ENCODE measurements around the gene HAPLN3.

The HAPLN3 gene

DNA sequence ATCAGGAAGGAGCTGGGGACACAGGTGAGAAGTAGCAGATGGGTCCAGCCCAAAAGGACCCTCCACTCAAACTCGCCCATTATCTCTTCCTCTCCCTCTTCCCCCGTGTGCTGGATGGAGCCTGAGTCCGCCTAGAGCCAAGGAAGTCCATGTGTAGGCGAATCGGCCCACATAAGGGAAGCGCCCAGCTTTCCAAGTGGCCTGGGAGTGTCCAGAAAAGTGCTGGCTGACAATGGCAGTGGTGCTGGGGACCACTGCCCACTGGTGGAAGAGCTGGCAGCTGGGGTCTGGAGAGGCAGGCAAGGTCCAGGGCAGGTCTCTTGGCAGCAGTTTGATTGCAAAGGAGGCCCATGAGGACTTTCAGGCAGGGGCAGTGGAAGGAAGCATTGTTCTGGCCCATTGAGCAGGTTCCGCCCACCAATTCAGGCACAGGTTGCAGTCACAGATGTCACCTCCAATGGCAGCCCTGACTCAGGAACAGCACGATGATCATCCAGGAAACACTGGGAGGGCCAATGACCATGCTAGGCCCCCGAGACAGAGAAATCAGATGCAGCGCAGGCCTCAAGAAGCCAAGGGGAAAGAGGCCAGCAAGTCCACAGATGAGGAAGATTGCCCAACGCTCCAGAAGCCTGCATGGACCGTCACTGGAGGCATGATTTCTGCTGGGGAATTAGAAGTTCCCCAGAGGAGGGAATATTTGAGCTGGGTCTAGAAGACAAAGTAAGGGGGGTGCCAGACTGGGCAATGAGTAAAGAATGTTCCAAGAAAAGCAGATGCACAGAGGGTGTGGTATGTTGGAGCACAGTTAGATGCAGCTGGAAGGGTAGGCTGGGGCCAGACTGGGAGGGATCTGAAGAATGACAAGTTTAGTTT, 14.8 kb upstream of the HAPLN3 start:
- DNase-seq: no peak

DNA sequence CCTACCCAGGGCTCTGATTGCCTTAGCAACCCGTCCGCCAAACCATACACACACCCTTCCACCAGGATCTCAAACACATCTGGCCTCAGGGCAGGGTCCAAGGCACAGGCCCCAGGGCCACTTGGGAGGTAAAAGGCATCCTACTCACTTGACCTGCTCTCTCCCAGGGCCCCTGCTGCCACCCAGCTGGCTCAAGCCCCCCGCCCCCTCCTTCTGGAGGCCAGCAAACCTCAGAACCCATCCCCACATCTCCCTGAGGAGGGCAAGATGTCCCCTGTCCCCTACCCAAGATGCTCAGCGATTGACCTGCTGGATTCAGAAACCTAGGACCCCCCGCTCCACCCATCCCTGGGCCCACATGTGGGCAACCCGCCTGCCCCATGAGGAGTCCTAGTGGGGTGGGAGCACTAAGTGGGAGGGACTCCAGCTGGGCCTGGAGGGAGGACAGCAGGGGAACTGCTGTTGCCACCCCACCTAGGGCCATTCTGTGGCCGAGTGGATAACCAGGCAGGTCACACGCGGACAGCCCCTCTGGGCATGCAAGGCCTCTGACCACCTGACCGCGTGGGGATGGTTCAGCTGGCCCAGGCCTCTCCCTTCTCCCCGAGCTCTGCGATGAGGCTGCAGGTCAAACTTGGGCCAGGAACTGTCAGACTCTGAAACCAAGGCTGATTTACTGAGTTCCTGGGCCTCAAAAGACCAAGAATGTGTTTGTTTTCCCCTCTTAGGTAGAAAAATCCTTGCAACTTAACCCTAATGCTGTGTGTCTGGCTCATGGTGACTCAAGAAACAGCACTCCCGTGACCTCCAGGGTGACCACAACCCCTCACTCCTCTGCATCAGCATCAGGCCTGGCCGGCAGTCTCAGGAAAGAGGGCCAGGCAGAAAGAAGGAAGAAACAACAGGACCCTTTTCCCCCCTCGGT, 13.6 kb upstream of the HAPLN3 start:
- DNase-seq: no peak

DNA sequence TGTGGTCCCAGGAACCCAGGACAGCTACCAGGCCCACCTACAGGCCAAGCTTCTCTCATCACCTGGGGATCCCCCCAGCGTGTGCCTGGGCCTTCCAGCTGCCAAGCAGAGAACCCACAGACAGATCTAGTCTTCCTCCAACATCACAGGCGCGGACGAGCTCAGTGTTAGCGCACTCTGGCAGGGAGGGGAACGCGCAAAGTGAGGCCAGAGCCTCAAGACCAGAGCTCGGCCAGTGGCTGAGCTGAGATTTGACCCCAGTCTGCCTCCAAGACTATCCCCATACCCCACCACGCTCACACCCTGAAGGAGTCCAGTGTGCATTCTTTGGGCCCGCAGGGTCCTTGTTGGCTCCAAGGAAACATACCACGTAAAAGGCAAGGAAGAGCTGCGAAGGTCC, 12.8 kb upstream of the HAPLN3 start:
- DNase-seq: no peak

DNA sequence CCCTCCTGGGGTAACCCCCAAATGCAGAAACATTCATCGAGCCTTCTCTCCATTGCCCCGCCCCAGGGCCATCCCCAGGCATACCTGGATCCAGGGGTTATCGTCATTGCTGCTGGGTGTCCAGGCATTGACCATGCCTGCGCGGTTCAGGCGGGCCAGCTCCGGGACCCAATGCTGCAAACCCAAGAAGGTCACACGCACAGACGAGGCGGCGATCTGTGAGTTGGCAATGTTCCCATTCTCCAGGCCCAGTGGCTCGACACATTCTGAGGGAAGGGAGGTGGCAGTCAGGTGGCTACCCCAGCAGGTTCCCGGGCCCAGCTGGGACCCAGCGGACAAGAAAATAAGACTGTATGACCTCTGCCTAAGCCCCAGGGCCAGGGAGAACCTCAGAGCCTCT, 11.8 kb upstream of the HAPLN3 start:
- no peak for DNase-seq

DNA sequence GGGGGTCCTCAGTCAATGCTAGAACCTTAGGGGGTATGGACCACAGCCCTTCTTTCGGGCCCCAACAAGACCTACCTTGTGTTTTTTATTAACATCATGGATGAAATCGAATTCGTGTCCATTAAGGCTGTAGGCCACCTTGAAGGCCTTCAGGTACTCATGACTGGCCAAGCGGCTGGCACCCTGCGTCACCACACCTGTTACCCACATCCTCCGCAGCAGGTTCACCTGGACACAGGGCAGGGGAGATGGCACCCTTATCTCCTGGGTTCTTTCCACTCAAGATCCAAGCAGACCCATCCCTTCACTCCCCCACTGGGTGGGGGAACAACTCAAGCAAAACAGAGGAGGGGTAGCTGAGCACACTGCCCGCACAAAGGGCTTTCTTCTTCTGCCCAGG, 11.2 kb upstream of the HAPLN3 start:
- DNase-seq: no peak

DNA sequence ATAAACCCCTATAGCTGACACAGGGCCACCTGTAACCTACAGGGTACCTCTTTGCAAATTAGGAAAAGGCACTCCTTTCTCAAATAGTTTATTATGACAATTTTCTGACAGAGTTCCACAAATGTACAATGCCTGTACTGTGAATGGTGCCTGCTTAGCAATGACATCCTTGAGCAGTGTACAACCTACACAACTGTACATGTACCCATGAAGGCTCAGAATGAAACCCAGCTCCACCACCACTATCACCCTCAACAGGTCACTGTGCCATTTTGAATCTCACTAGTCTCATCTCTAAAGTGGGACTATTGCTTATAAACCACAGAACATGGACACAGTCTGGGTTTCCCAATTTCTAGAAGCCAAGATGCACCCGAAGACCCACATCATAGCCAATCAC, 10.8 kb upstream of the HAPLN3 start:
- no peak for DNase-seq

DNA sequence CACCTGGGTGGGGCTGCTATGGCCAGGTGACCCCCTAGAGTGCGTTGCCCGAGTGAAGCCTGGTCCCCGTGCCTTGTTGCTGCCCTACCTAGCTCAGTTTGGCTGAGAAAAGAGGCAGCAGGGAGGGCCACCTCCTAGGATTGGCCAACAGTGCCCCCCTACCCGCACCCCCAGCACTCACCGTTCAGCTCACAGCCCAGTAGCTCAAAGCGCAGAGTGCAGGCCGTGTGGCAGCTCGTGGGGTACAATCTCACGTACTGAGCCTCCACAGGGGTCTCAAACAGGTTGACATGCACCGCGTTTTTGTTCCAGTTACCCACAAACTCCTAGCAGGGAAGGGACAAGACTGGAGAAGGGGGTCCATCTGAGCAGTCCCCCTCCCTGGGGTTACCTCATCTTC, 10.2 kb upstream of the HAPLN3 start:
- DNase-seq: no peak

DNA sequence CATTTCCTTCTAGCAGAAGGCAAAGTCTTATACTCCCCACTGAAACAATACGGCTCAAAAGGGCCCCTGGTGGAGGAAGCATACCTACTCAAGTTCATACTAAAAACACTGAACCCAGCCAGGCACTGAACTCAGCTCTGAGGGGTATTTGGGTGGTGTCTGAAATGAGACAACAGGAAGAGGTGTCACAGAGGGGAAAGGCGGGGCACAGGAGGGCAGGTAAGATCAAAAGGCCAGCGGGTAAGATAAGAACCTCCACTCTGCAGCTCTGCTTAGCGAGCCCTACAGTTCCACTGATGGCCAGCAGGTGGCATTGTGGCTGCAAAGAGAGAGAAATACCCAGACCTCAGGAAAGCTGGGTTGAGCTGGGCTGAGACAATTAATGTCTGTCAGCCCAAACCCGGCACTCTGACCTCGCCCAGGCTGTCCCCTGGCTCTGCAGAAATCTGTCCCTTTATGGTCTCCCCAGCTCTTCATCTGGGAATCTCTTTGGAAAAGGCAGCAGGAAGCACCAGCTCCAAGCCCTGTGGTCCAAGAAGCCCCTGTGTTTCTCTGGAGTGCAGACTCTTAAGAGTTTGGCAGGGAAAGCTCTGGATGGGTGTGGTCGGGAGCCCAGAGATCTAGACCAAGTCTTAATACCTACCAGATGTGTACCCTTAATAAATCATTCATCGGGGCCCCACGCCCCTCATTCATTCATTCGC, 9.4 kb upstream of the HAPLN3 start:
- DNase-seq: peak; percentile 71 to 92 (median 88)

DNA sequence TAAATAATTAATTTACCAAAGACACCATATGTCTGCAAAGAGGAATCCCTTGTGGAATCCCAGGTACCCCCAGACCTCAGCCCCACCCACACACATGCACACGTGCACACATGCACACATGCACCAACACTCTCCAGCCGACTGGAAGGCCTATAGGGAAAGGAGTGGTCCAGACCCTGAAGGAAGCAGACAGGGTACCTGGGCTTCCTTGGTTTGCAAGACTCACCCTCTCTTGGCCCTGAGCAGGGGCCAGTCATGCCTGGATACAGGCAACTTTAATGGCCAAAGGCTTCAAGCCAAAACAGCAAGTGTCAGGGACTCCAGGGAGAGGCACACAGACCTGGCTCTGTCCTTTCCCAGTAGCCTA, 8.9 kb upstream of the HAPLN3 start:
- DNase-seq: no peak

DNA sequence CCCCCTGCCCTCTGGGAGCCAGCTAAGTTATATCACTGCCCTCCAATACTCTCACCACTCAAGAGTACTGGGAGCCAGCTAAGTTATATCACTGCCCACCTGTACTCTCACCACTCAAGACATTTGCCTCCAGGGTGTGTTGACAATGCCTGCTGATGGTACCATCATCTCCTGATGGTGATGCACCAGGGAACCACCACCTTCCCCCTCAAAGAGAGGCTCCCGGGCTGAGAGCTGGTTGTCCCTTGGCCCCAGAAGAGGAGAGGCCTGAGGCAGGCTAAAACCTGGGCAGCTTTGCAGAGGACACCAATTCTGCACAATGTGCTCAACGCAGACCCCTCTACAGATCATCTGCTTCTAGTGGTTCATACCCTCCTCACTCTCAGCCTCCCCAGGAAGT, 7.5 kb upstream of the HAPLN3 start:
- DNase-seq: no peak

DNA sequence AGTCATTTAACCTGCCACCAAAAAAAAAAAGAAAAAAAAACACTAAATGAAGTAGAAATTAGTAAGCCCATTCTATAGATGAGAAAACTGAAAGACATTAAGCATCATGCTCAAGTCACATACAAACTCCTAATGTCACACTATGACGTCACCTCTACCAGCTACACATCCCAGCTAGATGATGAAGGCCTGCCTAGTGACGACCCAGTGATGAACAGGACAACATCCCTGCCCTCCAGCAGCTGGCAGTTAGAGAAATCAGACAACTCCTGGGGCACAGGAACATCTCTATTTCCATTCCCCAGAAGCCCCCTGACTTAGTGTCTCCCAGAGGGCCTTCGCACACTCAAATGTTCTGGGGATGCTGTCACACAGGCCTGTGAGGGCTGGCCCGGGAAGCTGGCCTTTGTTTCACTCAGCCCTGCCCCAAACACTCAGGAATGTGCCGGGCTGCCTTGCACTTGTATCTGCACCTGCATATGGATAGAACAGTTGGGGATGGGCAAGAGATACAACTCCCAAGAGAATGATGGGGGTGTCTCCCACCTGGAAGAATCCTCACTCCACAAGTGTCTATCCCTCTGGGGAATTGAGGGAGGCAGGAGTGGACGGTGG, 7.0 kb upstream of the HAPLN3 start:
- no peak for DNase-seq

DNA sequence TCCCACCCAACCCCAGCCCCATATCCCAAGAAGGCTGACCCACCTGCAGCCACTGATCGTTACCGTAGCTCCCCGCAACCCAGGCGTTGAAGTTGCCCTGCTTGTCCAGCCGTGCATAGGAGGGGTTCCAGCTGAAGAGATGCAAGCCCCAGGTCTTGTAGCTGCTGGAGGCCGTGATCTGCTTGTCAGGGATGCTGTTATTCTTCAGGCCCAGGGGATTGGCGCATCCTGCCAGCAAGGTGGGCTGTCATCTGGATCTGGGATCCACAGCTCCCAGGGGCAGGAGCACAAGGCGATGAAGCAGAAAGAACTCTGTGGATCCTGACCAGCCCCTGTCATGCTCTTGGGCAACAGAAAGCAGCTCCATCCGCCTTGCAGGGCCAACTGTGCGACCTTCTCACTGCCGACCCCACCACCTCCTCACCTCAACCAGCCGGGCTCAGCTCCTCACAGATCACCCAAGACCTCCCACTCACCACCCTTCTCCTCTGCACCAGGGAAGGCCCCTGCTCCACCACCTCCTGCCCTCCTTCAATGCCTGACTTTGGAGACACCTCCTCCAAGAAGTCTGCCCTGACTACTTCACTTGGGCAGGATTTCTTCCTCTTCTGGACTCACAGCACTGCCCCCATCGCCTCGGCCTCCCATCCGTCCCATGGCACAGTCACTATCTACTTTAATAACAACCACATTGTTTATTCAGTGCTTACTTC, 6.3 kb upstream of the HAPLN3 start:
- no peak for DNase-seq

DNA sequence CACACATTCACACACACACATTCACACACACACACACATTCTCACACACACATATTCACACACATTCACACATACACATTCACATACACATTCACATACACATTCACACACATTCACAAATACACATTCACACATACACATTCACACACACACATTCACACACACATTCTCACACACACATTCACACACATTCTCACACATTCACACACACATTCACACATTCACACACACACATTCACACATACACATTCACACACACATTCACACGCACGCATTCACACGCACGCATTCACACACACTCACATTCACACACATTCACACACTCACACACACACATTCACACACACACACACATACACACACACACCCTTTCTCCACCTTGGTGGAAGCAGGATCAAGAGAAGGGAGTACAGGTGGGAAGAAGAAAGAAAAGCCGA, 5.7 kb upstream of the HAPLN3 start:
- DNase-seq: no peak

DNA sequence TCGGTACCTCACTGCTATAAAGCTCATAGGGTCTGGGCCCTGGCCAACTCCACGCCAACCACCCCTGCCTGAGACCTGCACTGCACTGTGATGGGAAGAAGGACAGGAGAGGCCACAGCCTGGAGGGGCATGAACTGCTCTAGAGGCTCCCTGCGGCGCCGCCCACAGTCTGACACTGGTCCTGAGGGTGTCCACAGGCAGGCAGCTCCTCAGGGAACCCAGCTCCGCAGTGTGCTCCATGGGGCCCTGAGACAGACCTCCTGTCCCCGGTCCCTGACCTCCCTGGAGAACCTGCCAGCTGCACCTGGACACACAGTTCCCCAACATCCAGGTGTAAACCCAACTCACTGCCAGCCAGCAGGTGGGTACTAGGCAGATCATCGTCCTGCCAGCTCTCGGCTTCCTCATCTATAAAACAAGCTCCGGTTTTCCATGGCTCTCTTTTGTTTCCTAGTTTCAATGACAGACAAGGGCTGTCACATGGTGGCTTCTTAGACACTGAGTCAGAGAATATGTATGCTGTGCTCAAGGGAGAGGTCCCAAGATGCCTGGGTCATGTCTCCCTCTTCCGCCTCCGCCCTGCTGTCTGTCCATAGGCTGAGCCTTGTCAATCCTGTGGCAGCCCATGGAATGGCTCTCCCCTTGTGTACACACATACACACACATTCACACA, 5.1 kb upstream of the HAPLN3 start:
- no peak for DNase-seq

DNA sequence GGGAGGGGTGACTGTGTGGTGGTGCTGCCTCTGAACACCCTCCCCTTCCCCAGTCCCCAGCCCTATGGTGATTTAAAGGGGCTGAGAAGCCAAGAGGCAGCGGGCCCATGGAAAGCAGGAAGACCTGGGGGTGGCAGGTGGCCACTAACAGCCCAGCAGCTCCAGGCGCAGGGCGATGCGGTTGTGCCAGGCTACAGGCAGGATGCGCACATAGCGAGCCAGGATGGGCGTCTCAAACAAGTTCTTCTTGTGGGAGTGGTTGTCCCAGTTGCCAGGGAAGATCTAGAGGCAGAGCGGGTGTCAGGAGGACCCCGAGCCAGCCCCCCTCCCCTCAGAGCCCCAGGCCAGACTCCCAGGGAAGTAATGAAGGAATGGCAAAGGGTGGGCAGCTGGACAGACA, 3.9 kb upstream of the HAPLN3 start:
- no peak for DNase-seq

DNA sequence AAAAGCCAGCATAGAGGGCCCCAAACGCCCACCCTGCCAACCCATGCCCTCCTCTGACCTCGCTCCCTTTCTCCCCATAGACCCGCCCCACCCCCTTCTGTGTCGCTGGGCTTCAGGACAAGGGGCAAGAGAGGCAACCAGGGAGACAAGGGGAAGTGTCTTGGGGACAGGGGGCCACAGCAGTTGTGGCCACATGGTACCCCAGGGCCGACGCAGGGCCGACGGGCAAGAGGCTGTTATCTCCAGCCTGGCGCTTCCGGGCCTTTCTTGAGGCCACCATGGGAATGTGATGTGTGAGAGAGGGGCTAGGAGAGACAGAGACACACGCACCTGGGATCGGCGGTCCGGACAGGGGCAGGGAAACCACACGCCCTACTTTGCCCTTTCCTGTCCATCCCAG, 3.4 kb upstream of the HAPLN3 start:
- no peak for DNase-seq

DNA sequence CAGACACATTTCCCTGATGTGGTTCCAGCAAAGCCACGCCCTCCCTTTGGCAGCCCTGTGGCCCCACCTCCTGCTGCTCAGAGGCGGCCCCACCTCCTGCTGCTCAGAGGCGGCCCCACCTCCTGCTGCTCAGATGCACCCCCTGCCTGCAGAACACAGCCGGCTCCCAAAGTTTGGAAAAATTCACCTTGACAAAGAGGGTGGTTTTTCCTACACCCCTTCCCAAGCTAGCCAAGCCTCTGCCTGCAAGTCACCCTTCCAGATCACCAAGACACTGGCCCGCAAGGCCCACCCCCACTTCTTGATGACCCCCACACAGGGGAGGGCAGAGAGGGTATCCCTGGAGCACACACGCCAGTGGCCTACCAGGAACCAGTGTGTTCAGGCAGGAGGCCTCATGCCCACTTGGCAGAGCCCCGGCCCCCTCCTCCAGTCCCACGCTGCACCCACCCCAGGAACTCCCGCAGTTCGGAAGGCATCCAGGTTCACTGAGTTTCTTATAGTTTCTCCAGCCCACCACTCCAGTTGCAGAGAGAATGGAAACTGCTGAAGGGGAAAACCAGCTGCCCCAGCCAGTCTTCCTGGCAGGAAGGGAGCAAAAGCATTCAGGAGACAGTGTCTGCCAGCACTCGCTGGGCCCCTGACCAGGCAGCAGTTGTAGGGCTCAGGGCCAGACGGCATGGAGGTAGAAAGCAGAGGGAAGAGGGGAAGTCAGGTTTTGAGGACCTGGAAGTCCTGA, 2.3 kb upstream of the HAPLN3 start:
- DNase-seq: peak; percentile 19 to 72 (median 48)

DNA sequence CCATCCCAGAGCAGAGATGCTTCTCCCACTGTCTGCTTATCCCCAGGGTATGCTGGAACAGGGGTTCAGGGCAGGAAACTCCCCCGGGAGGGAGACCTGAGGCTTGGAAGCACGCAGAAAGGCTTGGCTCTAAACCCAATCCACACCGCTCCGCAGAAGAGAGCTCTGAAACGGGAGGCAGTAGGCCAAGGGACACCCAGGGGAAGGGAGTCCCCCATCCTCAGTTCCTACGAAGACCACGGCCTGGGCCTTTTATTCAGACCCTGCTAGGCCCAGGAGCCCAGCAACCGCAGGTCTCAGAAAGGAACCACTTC, 1.8 kb upstream of the HAPLN3 start:
- DNase-seq: no peak

DNA sequence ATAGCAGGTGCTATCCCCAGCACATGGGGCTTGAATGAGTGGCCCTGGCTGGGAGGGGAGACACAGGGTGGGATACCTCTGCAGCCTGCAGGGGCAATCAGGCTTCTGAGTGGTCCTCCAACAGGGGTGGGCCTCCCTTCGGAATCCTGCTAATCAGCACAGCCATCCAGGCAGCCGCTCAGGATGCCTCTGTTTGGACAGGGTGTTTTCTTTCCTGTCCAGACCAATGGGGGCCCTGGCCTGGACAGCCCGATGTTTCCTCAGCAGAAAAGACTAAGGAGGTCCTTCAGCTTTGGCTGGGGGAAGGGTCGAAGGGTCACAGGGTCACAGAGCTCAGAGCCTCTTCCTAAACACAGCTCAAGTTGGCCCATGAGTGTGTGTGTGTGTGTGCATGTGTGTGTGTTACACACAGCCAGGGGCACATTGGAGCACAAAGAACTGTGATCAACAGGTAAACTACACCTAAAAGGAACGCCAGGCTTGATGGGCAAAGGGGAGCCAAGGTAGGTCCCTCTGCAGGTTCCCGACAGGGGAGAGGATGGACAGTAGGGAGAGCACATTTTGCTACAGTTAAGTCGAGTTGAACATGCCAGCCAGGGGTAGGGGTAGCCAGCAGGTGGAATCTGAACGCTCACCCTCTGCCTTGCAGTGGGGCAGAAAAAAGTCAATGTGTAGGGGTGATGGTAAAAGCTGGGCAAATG, 1.1 kb upstream of the HAPLN3 start:
- DNase-seq: no peak

DNA sequence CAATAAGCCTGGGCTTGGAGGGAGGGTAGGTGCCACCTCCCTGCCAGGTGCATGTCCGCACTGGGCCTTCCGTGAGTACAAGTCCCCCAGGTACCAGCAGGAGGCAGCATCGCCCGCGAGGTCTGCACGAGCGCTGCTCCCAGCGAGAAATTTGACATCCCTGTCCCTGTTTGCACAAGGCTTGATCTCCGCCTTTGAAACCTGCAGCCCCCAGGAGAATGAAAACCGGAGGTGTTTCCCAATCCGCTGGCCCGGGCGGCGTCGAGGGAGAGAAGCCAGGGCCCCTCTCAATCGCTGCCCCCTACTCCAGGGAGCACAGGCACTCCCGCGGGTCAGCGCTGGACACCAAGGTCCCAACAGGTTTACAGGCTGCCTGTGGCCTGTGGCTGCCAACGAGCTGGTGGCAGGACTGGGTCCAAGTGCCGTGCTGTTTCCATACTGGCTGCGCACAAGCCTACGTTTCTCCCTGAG, 961 bp downstream of the HAPLN3 start:
- peak; percentile 66 to 88 (median 79) for DNase-seq
